Activated naive CD8-positive, alpha-beta T cell treated with anti-CD3 and anti-CD28 coated beads, Interleukin-2, amount 50 U/mL, for 16 hours (primary cell): ENCODE results near the gene ADGRF1.
"Not testable (repeated sequence)": the region's sequence is repeated elsewhere in the genome, so short reads cannot be mapped to it uniquely, and the experiment has no call there.

Source experiments
- DNase-seq: peaks from one replicate; pipeline ENCODE4 v3.0.0-alpha.2; 2020; ENCODE audit warnings: low read depth, low spot score

Gene ADGRF1

DNA sequence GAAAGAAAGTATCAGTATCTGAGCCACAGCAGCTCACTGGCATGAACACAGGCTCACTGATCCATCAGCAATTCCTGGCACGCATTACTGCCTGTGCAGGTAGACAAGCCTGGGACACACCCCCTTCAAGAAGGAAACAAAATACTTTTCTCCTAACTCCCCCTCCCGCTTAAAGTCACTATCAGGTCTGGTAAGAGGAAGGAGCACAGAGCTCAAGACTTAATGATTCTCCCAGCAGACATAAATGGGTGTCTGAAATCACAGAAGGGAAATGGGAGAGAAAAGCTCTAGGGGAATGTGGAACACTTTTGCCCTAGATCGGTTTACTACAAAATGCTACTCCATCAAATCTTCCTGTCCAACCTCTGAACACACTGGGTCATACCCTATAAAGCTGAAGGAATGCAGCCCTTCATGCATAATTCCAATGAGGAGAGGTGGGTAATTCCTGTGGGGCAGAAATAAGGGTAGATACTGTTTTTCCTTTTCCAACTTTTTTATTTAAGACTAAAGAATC is at the start of gene ADGRF1:
TSS of gene ADGRF1 (minus strand) at position 58 of the 517 bp plus-strand sequence. CDS start 13,271 bp downstream, outside the sequence.
- no peak for DNase-seq

DNA sequence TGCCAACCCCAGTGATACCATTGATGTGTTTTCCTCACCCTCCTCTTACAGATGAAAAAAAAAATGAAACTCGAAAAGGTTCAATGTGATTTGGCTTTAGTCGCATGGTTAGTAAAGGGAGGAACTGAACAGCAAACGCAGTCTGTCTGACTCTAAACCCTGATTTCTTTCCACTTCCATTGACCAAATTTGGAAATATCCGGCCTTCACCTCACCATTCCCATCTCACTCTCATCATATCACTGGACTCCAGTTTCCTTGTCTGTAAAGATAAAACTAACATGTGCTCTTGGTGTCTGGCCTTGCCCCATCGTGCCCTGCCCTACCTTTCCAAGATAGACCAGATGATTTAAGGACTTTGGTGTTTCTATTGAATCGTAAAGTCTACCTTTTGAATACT is 48.7 kb upstream of the ADGRF1 start:
- no peak for DNase-seq

DNA sequence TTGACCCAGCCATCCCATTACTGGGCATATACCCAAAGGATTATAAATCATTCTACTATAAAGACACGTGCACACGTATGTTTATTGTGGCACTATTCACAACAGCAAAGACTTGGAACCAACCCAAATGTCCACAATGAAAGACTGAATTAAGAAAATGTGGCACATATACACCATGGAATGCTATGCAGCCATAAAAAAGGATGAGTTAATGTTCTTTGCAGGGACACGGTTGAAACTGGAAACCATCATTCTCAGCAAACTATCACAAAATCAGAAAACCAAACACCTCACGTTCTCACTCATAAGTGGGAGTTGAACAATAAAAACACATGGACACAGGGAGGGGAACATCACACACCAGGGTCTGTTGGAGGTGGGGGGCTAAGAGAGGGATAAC is 47.3 kb upstream of the ADGRF1 start:
- not testable (repeated sequence) for DNase-seq

DNA sequence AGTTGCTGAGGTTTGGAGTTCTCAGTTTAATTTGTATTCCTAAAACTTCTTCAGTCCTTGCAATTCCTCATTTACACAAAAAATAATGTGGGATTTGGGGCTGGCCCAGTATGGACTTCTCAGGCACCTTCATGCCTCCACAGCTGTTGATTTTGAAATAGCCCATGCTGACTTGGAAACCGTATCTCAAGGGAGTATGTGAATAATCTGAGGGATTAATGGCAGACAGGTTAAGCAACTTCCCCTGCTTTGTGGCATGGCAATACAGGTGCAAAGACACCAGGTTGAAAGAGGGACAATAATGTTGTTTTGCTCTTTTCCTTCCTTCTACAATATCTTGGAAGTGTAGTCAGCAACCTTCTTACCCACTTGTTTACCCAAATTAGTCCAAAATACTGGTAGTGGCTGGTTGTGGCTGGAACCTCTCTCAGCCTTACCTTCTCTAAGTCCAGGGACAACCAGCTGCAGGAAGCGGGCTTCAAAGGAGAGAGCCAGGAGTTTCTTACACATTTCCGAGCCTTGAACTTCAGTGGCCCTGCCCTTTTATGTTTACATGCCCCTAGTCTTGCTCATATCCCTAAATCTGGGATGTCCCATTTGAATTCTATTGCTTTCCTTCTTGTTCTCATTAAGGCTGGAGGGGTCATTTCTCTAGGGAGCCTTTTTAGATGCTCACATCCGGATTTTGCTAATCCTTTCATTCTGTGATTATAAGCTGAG is 44.1 kb upstream of the ADGRF1 start:
- no peak for DNase-seq

DNA sequence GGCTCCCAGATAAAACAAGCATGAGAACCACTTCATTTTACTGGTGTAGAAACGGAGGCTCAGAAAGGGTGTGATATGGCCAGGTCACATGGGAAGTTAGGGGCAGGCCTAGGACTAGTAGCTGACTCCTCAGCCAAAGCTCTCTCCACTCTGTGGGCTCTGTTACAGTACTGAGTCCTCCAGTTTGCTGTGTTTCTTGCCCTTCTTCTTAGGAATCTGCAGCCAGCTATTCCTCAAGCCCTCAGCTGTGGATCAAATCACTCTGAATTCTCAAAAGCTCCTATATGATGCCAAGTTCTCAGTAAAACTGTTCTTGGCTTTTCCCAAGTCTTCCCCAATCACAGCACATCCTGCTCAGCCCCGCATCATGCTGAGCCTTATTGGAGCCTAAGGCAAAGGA is 42.5 kb upstream of the ADGRF1 start:
- no peak for DNase-seq

DNA sequence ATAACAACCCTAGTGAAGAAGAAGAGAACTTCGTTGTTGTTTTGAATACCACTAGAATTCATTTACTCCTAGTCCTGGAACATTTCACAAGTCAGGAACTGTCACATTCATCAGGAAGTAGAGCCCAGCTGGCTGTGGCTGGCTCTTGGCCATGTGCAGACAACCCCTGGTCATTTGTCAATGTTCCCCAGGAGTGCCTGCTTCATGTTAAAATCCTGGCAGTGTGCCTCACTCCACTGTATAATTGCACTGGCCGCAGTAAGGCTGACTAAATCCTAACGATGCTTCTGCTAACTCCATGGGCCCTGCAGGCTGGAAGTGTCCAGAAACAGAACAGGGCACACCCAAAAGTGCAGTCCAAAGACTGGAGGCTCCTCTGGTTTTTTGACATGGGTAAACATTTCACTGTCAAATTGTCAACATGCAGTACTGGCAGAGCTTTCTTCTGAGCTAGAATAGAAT is 41.5 kb upstream of the ADGRF1 start:
- no peak for DNase-seq

DNA sequence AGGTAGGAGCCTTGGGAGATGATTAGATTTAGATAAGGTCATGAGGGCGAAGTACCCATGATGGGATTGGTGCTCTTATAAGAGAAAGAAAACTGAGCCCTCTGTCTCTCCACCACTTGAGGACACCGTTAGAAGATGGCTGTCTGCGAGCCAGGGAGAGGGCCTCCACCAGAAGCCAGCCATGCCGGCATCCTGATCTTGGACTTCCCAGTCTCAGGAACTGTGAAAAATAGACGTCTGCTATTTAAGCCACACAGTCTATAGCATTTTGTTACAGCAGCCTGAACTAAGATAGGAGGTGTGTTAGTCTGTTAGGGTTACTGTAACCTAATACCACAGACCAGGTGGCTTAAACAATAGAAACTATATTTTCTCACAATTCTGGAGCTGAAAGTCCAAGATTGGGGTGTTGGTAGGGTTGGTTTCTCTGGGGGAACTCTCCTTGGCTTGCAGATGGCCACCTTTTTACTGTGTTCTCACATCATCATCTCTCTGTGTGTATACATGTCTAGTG is 38.0 kb upstream of the ADGRF1 start:
- no peak for DNase-seq

DNA sequence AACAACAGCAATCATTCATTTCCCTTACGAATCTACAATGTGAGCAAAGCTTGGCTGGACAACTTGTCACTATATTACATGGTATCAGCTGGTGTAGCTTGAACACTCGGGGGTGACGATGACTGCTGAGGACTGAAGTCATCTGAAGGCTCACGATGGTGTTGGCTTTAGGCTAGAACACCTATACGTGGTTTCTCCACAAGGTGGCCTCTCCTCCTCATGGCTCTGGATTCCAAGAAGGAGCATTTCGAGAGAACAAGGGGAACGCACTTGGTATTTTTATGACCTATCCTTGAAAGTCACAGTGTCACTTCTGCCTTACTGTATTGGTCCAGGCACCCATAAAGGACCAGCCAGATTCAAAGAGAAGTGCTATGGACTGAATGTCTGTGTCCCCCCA is 37.5 kb upstream of the ADGRF1 start:
- DNase-seq, result no peak

DNA sequence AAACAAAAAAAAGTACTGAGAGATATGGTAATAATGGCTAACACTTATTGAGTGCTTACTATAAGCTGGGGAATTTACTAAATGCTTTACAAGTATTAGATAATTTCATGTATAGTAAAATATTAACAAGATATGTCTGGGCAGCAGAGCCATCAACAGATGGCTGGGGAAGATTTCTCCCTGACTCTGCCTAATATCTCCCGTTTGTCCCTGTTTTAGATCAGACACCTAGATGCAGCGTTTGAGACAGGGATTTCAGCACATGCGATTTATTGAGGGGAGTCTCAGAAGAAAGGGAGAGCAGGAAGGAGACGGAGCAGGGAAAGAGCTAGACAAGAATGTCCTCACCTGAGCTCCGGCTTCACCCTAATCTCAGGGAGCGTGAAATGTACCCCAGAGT is 36.9 kb upstream of the ADGRF1 start:
- no peak for DNase-seq

DNA sequence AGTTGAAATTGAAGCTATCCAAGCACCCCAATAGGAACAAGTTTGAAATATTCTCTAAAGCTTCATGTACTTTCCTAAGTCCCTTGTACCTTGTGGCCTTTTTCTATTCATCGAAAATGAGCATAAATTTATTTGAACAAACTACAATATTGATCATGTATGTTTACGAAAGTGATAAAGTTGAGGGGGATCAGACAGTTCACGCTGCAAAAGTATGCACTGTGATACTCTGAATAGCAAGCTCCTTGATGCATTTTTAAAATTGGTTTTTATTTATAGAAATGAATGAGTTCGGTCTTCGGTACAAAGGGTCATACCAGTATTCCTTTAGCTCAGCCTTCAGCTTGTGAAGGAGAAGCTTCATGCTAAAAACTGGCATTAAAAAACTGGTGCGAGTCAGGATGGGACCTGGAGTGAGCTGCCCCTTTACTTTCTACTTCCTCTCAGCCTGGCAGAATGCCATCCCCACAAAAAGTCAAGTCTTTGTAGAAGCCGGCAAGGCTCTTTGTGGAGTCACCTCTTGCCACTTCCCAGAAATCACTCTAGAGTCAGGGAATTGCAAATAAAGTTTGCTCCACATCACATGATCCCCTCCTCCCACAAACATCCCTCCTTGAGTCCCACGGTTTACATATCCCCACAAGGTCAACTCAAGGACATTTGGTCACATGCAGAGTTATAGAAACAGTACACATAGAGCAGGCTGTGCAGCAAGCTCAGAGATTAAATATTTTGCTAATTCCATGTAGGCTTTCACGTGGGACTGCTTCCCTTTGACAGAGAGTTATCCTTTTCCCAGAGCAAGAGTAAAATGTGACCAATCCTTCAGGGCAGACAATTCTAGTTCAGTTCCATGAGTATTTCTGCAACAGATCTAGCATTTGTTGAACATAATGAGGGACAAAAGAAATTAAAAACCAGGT is 34.6 kb upstream of the ADGRF1 start:
- DNase-seq, result no peak

DNA sequence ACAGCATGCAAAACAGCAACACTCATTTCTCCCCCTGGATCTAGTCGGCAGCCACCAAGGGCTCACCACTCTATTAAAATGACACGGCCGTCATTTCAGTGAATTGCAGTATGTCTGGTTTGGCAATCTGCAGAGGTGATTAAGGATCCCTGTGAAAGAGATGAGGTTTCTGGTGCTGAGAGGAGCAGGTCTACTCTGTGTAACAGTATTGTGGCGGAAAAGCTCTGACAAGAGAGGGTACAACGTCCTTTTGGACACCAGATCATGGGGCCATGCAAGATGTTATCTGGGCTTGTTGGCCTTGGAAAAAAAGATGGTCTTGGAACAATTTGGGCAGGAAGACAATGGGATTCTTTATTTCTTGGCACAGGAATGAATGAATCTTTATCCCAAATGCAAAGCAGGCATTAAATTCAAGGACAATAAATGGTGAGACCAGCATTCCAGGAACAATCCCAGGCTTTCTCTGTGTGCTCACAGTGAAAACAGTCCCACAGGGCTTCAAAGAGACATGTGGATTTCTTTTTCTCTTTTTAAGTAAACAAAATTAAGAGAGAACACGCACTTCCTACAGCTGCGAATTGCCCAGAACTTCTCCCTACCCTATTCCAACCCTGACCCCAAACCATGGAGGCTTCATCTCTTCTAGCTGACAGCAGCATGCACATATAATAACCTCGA is 33.7 kb upstream of the ADGRF1 start:
- no peak for DNase-seq

DNA sequence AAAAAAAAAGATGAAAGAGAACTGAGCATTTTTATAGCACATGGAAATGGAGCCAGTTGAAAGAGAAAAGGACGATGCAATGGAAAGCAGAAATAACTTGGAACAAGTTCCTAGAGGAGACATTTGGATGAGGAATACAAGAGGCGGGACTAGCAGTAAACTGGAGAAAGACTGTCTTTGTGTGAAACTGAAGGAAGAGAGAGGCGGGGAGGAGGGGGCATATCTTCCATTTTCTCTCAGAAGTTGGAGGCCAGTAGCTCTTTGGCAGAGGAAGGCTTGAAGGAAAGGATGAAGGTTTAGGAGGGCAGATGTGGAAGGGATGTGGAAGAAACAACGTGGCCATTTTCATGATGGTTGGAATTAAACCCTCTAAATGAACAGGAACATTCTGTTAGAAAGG is 33.0 kb upstream of the ADGRF1 start:
- DNase-seq, result no peak

DNA sequence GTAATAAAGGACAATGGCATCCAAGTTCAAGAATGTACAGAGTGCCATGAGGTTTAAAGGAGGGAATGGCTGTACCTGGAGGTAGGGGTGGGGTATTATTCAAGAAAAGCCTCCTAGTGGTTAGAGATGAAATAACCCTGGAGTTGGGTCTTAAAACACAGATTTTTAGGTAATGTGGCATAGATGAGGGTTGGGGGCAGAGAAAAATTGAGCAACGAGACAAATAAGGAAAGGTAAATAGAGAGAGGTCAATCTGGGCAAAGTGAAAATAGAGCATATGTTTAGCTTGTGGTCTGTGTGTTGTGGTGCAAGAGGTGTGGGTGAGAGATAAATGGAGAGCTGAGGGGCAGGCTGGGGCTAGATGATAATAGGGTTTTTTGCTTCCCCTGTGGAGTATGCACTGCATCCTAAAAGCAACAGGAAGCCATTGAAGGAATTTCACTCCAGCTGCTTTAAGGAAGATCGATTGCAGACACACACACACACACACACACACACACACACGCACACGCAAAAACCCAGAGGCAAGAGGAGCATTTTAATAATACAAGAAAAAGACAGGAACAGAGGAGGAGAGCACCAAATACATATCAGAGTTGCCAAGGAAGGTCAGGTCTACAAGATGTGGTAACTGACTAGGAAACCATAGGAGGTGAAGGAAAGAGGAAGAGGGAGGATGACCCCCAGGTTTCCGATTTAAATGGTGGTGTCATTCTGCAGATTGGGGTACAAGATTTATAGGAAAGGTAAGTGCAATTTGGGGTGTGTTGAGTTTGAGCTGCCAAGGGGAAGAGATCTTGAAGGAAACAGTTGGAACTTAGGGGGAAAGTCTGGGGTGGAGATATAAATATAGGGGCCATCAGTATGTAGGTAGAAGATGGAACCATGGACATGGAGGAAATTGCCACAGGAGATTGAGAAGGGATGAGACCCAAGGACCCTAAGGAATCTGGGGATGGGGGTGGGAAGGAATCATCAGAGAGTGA is 31.3 kb upstream of the ADGRF1 start:
- no peak for DNase-seq

DNA sequence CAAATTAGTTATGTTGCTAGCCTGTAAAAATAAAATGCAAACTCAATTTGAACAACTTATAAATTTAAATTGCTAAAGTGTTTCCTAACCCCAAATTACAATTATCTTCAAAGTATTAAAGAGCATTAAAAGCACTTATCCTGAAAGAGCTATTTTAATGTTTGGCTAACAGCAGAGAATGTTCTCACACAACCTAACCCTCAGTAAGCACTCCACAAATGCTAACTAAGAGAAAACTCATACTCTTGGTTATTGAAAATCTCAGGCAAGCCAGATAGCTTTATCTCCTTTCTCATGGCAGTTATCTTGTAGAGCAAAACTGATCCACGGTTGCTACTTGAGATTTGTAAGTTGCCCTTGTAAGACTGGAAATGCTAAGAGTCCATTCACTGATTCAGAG is 30.5 kb upstream of the ADGRF1 start:
- no peak for DNase-seq

DNA sequence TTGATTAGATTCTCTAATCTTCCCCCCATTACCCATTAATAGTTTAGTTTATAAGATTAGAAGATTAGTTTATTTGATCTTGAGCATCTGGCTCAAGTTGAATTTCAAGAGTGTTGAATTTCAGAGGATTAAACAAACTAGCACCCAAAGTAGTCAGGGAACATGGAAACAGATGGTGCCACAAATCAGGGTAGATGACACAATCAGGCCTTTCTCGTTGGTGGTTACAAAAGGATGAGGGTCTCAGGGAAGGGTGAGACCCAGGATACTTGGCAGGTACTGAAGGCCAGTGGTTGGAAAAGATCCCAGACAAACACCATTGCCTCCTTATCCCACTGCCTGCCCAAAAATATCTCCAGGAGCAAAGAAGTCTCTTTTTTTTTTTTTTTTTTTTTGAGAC is 29.5 kb upstream of the ADGRF1 start:
- DNase-seq, result no peak

DNA sequence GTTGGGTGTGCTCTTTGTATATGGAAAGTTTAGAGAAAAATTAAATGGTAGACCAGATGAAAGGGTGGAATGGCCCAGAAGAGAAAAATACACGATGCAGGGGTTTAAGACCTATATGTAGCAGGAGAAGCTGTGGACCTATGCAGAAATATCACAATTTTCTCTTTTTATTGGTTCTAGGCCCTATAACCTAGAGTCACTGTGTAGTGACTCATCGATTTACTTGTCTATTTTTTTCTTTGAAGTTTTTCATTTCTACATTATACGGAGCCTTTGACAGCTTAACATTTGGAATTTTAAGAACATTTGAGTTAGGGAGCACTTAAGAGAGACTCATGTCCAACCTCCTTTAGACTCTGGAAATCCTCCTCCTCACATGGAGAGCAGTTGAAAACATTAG is 28.3 kb upstream of the ADGRF1 start:
- DNase-seq, result no peak

DNA sequence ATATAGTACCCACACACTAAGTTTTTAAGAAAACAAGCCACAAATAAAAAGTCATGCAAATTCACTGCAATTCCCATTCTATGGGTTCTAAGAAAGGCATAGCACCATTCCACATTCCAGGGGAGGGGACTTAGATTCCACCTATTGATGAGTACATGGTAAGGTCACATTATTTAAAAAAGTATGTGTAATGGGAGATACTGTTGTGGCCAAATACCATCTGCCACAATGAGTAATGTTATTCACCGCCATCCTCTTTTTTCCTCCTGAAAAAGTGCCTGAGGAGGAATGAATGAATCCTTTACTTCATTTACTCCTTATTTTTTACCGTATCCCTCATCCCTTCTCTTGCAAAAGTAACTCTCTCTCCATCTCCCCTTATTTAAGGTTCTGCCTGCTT is 27.0 kb upstream of the ADGRF1 start:
- DNase-seq, result no peak

DNA sequence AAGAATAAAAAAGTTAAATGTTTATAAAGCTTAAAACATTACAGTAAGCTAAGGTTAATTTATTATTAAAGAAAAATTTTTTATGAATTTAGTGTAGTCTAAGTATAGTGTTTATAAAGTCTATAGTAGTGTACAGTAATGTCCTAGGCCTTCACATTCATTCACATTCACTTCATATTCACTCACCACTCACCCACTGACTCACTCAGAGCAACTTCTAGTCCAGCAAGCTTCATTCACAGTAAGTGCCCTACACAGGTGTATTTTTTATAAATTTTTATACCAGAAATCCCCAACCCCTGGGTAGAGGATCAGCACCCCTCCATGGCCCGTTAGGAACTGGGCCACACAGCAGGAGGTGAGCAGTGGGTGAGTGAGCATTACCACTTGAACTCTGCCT is 24.3 kb upstream of the ADGRF1 start:
- DNase-seq, result no peak

DNA sequence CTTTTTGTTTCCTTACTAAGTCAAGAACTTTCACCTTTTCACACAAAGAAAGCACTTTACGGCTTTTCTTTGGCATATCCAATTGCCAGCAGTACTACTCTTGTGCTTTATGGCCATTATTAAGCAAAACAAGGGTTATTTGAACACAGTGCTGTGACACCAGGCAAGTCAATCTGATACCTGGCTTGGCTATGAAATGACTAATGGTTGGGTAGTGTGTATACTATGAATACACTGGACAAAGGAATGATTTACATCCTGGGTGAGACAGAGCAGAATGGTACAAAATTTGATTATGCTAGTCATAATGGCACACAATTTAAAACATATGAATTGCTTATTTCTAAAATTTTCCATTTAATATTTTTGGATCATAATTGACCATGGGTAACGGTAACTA is 22.1 kb upstream of the ADGRF1 start:
- no peak for DNase-seq

DNA sequence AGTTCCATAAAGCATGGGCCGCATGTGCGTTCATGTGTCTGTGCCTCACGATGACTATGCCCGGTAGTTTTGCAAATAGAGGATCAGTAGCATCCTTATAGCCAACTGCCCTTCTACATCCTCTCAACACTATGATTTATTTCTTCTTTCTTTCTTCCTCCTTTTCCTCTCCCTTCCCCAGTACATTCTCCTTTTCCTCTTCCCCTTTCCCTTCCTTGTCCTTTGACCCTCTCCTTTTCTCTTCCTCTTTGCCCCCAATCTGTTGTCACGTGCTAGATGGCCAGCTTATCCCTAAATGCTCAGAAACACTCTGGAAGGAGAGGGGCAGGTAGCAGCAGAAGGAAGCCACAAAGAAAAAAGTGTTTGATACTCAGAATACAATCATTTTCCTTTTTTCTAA is 20.2 kb upstream of the ADGRF1 start:
- DNase-seq, result no peak
